ENCODE results near the gene MAP3K13. TPM values are rescaled to one million over a fixed set of nuclear protein-coding genes. Genes with fewer than 3 reads are reported as not detected.
A peak's percentile ranks its signal among the peaks of the same experiment; 100 is the strongest.

MAP3K13 gene
- total RNA-seq, 1 experiment from 2014 or later: 21.0 TPM

DNA sequence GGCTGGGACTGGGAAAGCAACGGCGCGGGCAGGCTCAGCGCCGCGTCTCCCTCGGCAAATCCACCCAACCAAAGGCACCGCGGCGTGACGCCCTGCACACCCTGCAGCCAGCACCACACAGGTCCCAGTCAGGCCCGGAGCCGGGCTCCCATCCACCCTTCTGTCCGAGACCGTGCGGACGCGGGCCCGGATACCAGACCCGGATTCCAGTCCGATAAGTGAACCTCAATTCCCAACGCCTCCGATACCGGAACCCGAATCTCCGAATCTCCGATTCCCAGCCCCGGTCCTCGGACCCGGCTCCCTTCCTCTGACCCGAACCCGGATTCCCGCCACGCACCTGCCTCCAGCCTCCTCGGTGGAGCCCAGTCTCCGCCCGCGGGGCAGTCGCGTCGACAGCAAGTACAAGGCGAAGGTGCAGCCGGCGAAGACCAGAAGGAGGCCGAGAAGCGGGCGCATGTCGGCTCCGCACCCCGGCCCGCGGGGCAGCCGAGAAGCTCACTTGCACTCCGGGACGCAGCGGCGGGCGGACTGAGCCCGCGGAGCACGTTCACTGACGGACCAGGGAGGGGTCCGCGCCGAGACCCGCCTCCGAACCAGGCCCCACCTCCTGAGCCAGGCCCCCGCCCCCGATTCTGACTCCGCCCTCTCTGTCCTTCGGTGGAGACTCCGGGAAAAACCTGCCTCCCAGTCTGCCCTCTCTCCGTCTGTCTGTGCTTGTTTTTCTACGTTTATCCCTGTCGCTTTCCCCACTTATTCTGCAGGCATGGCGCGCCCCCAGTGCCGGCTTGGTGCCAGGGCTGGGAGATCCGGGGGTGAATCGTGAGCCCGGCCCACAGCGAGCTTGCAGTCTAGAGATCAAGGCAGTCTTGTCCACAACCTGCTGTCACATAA is 135.8 kb downstream of the MAP3K13 start, which contains the start of gene TMEM41A:
Gene TMEM41A (minus strand): TSS at position 533 of the 894 bp plus-strand sequence. CDS start 74 bp downstream, at position 459.
- ChIA-PET RAD21 (ENCODE audit: low non-redundant PET in 1 of 2, low total read pairs in 2 of 2, uncharacterized antibody in 2 of 2, unreplicated experiment in 2 of 2) (no interaction called here), POLR2A (interaction anchor here (1.2 to 1.3 kb wide), 2 partner anchors 30 to 54 kb away, joined by 4 read pairs; partner anchors contain the start of gene LIPH), CTCF (interaction anchor here (1.0 kb wide), 1 partner anchor 61 kb away, joined by 5 read pairs; no protein-coding TSS in a partner anchor)
- TSS peak; percentile 45 for BruUV-seq (replicated peaks)
- H3K9me2 ChIP-seq (ENCODE audit: insufficient read depth): no peaks in the 10 kb centered on the region
- peaks cover 17 to 28% of the 10 kb centered on the region in 2 experiments for H3K4me1 ChIP-seq (ENCODE audit: control insufficient read depth in 1 of 2, insufficient read depth in 2 of 2, low read length in 2 of 2)
- H3K27ac ChIP-seq (ENCODE audit: low read depth, low read length): peak within 1 kb of the TSS; percentile 79
- H3K79me2 ChIP-seq (ENCODE audit: insufficient read depth, low read length): peaks cover 30% of the 10 kb centered on the region
- H3K9me3 ChIP-seq (ENCODE audit: control insufficient read depth in 1 of 2, insufficient read depth in 1 of 2, low read depth in 1 of 2, low read length in 2 of 2): no peaks in the 10 kb centered on the region
- H3K36me3 ChIP-seq (ENCODE audit: control insufficient read depth in 1 of 2, insufficient read depth in 2 of 2, low read length in 2 of 2): peaks cover 19 to 32% of the 10 kb centered on the region in 2 experiments
- DNase-seq (ENCODE audit: low read depth, low spot score): peak; percentile 73
- H3K4me3 ChIP-seq (replicated peaks in 1 of 2; ENCODE audit: low read depth in 1 of 2, low read length in 2 of 2): peak within 1 kb of the TSS; percentile 92 to 95
- H3K27me3 ChIP-seq (ENCODE audit: insufficient read depth, low read length): no peaks in the 10 kb centered on the region
- H3K9ac ChIP-seq (ENCODE audit: low read length): peak within 1 kb of the TSS; percentile 91
- H4K20me1 ChIP-seq (ENCODE audit: insufficient read depth): no peaks in the 10 kb centered on the region
- intact Hi-C loops (cut with micrococcal nuclease): loop anchor here (1.0 kb wide), 1 partner anchor 60 kb away; no protein-coding TSS in a partner anchor
- H2AFZ ChIP-seq (ENCODE audit: low read depth, low read length, poor library complexity, severe bottlenecking): peak within 1 kb of the TSS; percentile 88
- H3K4me2 ChIP-seq (ENCODE audit: low read length): peak within 1 kb of the TSS; percentile 92
- peak; percentile 97 for ATAC-seq
- no peak for TF ChIP-seq CEBPB (IDR thresholded peaks at IDR 0.05; ENCODE audit: low read depth)
- TF ChIP-seq CTCF (IDR thresholded peaks at IDR 0.05 in 2 of 3, conservative IDR thresholded peaks at IDR 0.05 in 1 of 3; ENCODE audit: borderline replicate concordance in 1 of 3, insufficient read depth in 1 of 3, low read depth in 2 of 3, low read length in 2 of 3): no peak
- TF ChIP-seq, protein P1, sequence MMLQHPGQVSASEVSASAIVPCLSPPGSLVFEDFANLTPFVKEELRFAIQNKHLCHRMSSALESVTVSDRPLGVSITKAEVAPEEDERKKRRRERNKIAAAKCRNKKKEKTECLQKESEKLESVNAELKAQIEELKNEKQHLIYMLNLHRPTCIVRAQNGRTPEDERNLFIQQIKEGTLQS (IDR thresholded peaks at IDR 0.05): no peak
- no peak for TF ChIP-seq EZH2 (IDR thresholded peaks at IDR 0.05)
- TF ChIP-seq ZFX (IDR thresholded peaks at IDR 0.05): peak; percentile 81
- TF ChIP-seq POLR2AphosphoS5 (IDR thresholded peaks at IDR 0.05; ENCODE audit: low read depth, low read length): peak; percentile 95
- TF ChIP-seq POLR2A (IDR thresholded peaks at IDR 0.05; ENCODE audit: borderline replicate concordance, extremely low read depth, insufficient read depth, insufficient read length): peak; percentile 67
- TF ChIP-seq EZH2phosphoT487 (IDR thresholded peaks at IDR 0.05; ENCODE audit: borderline replicate concordance): no peak
- TF ChIP-seq CBX3 (IDR thresholded peaks at IDR 0.05; ENCODE audit: low read depth): peak; percentile 100
- TF ChIP-seq SP1 (IDR thresholded peaks at IDR 0.05; ENCODE audit: low read depth): peak; percentile 84
- no peak for TF ChIP-seq ZNF274 (IDR thresholded peaks at IDR 0.05; ENCODE audit: low read depth, low read length)
- TF ChIP-seq, protein P2, sequence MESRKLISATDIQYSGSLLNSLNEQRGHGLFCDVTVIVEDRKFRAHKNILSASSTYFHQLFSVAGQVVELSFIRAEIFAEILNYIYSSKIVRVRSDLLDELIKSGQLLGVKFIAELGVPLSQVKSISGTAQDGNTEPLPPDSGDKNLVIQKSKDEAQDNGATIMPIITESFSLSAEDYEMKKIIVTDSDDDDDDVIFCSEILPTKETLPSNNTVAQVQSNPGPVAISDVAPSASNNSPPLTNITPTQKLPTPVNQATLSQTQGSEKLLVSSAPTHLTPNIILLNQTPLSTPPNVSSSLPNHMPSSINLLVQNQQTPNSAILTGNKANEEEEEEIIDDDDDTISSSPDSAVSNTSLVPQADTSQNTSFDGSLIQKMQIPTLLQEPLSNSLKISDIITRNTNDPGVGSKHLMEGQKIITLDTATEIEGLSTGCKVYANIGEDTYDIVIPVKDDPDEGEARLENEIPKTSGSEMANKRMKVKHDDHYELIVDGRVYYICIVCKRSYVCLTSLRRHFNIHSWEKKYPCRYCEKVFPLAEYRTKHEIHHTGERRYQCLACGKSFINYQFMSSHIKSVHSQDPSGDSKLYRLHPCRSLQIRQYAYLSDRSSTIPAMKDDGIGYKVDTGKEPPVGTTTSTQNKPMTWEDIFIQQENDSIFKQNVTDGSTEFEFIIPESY (IDR thresholded peaks at IDR 0.05; ENCODE audit: extremely low read depth, insufficient replicate concordance, low read length): peak; percentile 21
- TF ChIP-seq SIN3A (IDR thresholded peaks at IDR 0.05; ENCODE audit: low read depth): peak; percentile 89
- TF ChIP-seq RAD21 (IDR thresholded peaks at IDR 0.05; ENCODE audit: low read depth): peak; percentile 45; the same call in 1 of the 2 replicates
- TF ChIP-seq YY1 (IDR thresholded peaks at IDR 0.05; ENCODE audit: extremely low read depth, insufficient replicate concordance, low read depth, low read length): peak; percentile 87
- no peak; the same call in 1 of the 2 replicates for TF ChIP-seq JUND (IDR thresholded peaks at IDR 0.05)
- TF ChIP-seq, protein P3, sequence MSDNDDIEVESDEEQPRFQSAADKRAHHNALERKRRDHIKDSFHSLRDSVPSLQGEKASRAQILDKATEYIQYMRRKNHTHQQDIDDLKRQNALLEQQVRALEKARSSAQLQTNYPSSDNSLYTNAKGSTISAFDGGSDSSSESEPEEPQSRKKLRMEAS (IDR thresholded peaks at IDR 0.05): peak; percentile 87
- TF ChIP-seq, protein P4, sequence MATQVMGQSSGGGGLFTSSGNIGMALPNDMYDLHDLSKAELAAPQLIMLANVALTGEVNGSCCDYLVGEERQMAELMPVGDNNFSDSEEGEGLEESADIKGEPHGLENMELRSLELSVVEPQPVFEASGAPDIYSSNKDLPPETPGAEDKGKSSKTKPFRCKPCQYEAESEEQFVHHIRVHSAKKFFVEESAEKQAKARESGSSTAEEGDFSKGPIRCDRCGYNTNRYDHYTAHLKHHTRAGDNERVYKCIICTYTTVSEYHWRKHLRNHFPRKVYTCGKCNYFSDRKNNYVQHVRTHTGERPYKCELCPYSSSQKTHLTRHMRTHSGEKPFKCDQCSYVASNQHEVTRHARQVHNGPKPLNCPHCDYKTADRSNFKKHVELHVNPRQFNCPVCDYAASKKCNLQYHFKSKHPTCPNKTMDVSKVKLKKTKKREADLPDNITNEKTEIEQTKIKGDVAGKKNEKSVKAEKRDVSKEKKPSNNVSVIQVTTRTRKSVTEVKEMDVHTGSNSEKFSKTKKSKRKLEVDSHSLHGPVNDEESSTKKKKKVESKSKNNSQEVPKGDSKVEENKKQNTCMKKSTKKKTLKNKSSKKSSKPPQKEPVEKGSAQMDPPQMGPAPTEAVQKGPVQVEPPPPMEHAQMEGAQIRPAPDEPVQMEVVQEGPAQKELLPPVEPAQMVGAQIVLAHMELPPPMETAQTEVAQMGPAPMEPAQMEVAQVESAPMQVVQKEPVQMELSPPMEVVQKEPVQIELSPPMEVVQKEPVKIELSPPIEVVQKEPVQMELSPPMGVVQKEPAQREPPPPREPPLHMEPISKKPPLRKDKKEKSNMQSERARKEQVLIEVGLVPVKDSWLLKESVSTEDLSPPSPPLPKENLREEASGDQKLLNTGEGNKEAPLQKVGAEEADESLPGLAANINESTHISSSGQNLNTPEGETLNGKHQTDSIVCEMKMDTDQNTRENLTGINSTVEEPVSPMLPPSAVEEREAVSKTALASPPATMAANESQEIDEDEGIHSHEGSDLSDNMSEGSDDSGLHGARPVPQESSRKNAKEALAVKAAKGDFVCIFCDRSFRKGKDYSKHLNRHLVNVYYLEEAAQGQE (IDR thresholded peaks at IDR 0.05; ENCODE audit: low read depth): no peak

Data from HCT116 (cell line).